WTC11 (cell line): ENCODE data around the gene MRPL24. TPM values are rescaled to one million over a fixed set of nuclear protein-coding genes. Genes with fewer than 3 reads are reported as not detected.

Source experiments
- ATAC-seq: fragments of 200-7000 bp; cut with Tn5 transposase; 2 replicates; pipeline ENCODE4 v1.10.0; 2021; ENCODE audit warnings: mild to moderate bottlenecking, moderate library complexity
- CTCF ChIA-PET: fragments of 300-600 bp; sonication (Branson Sonifier 250); formaldehyde crosslinking; loops from one replicate; lab custom pipeline; 2021; ENCODE audit warnings: antibody characterized with exemption; lab: Charles Lee
- POLR2A ChIA-PET: fragments of 350-600 bp; sonication (Branson Sonifier 250); formaldehyde crosslinking; loops from one replicate; lab custom pipeline; 2021; ENCODE audit warnings: antibody characterized with exemption; lab: Charles Lee
- DNase-seq: peaks from one replicate; pipeline ENCODE4 v3.0.0; 2021; ENCODE audit warnings: low spot score
- H3K27ac Mint-ChIP-seq: 2 replicates; pipeline ENCODE4 v1.8.0; 2021; ENCODE audit warnings: mixed read lengths
- H3K27me3 Mint-ChIP-seq: 2 replicates; pipeline ENCODE4 v1.8.0; 2021; ENCODE audit warnings: low read depth, mild to moderate bottlenecking, moderate library complexity, mixed read lengths
- H3K36me3 Mint-ChIP-seq: 2 replicates; pipeline ENCODE4 v1.8.0; 2021; ENCODE audit warnings: mixed read lengths
- H3K4me1 Mint-ChIP-seq: 2 replicates; pipeline ENCODE4 v1.8.0; 2022; ENCODE audit warnings: mixed read lengths
- H3K4me3 Mint-ChIP-seq: 2 replicates; pipeline ENCODE4 v1.8.0; 2021; ENCODE audit warnings: mild to moderate bottlenecking, moderate library complexity, mixed read lengths
- H3K9me3 Mint-ChIP-seq: 2 replicates; pipeline ENCODE4 v1.8.0; 2021; ENCODE audit warnings: mixed read lengths
- ATF6 ChIP-seq: sonication (generic); formaldehyde crosslinking; IDR thresholded peaks from 2 replicates; pipeline ENCODE4 v1.8.1; 2023; ENCODE audit warnings: mild to moderate bottlenecking, missing genetic modification reagents
- CBFB ChIP-seq: sonication (generic); formaldehyde crosslinking; IDR thresholded peaks from 2 replicates; pipeline ENCODE4 v1.8.1; 2022; ENCODE audit warnings: mild to moderate bottlenecking, low read depth, missing genetic modification reagents
- CREM ChIP-seq: sonication (generic); formaldehyde crosslinking; IDR thresholded peaks from 2 replicates; pipeline ENCODE4 v1.8.1; 2022; ENCODE audit warnings: mild to moderate bottlenecking, missing genetic modification reagents, moderate library complexity
- EMX1 ChIP-seq: fragments of 250-450 bp; sonication (Bioruptor Pico); IDR thresholded peaks from 2 replicates; pipeline ENCODE4 v1.8.0; 2021; ENCODE audit warnings: mild to moderate bottlenecking
- FOXP1 ChIP-seq: sonication (generic); formaldehyde crosslinking; IDR thresholded peaks from 2 replicates; pipeline ENCODE4 v1.8.0; 2022; ENCODE audit warnings: missing genetic modification reagents, mild to moderate bottlenecking, moderate library complexity, borderline replicate concordance
- FOXP4 ChIP-seq: sonication (generic); formaldehyde crosslinking; IDR thresholded peaks from 2 replicates; pipeline ENCODE4 v1.8.0; 2022; ENCODE audit warnings: mild to moderate bottlenecking, missing genetic modification reagents
- GABPB1 ChIP-seq: sonication (generic); formaldehyde crosslinking; IDR thresholded peaks from 2 replicates; pipeline ENCODE4 v1.8.1; 2023; ENCODE audit warnings: mild to moderate bottlenecking, missing genetic modification reagents
- IRF2 ChIP-seq: sonication (generic); formaldehyde crosslinking; IDR thresholded peaks from 2 replicates; pipeline ENCODE4 v1.8.0; 2022; ENCODE audit warnings: low read depth, missing genetic modification reagents, borderline replicate concordance
- JUN ChIP-seq: sonication (generic); formaldehyde crosslinking; IDR thresholded peaks from 2 replicates; pipeline ENCODE4 v1.8.0; 2023; ENCODE audit warnings: mild to moderate bottlenecking, missing genetic modification reagents
- MXD4 ChIP-seq: fragments of 250-450 bp; sonication (Bioruptor Pico); IDR thresholded peaks from 2 replicates; pipeline ENCODE4 v1.8.0; 2021; ENCODE audit warnings: mild to moderate bottlenecking, moderate library complexity, borderline replicate concordance
- NFATC4 ChIP-seq: fragments of 250-450 bp; sonication (Bioruptor Pico); IDR thresholded peaks from 2 replicates; pipeline ENCODE4 v1.9.0; 2021; ENCODE audit warnings: mild to moderate bottlenecking
- NR1H2 ChIP-seq: sonication (generic); formaldehyde crosslinking; IDR thresholded peaks from 2 replicates; pipeline ENCODE4 v1.9.0; 2021; ENCODE audit warnings: mild to moderate bottlenecking, moderate library complexity, missing genetic modification reagents
- OVOL2 ChIP-seq: fragments of 250-450 bp; sonication (Bioruptor Pico); IDR thresholded peaks from 2 replicates; pipeline ENCODE4 v1.9.0; 2021; ENCODE audit warnings: mild to moderate bottlenecking, borderline replicate concordance
- PRRX2 ChIP-seq: fragments of 250-450 bp; sonication (Bioruptor Pico); IDR thresholded peaks from 2 replicates; pipeline ENCODE4 v1.8.0; 2021; ENCODE audit warnings: mild to moderate bottlenecking
- RORB ChIP-seq: fragments of 250-450 bp; sonication (Bioruptor Pico); IDR thresholded peaks from 2 replicates; pipeline ENCODE4 v1.9.0; 2021; ENCODE audit warnings: mild to moderate bottlenecking
- ZBTB43 ChIP-seq: sonication (generic); formaldehyde crosslinking; IDR thresholded peaks from 2 replicates; pipeline ENCODE4 v1.8.1; 2023; ENCODE audit warnings: mild to moderate bottlenecking, missing genetic modification reagents
- ZNF219 ChIP-seq: sonication (generic); formaldehyde crosslinking; IDR thresholded peaks from 2 replicates; pipeline ENCODE4 v1.8.0; 2023; ENCODE audit warnings: missing genetic modification reagents, mild to moderate bottlenecking, borderline replicate concordance
- ZNF317 ChIP-seq: sonication (generic); formaldehyde crosslinking; IDR thresholded peaks from 2 replicates; pipeline ENCODE4 v1.8.1; 2023; ENCODE audit warnings: low read depth, mild to moderate bottlenecking, moderate library complexity, missing genetic modification reagents, borderline replicate concordance
- ZNF416 ChIP-seq: fragments of 250-450 bp; sonication (Bioruptor Pico); IDR thresholded peaks from 2 replicates; pipeline ENCODE4 v1.9.0; 2021; ENCODE audit warnings: mild to moderate bottlenecking, inconsistent platforms
- ZNF423 ChIP-seq: fragments of 250-450 bp; sonication (Bioruptor Pico); IDR thresholded peaks from 2 replicates; pipeline ENCODE4 v2.1.2; 2022; ENCODE audit warnings: mild to moderate bottlenecking, moderate library complexity
- ZNF532 ChIP-seq: fragments of 250-450 bp; sonication (Bioruptor Pico); IDR thresholded peaks from 2 replicates; pipeline ENCODE4 v1.9.0; 2021; ENCODE audit warnings: mild to moderate bottlenecking, borderline replicate concordance
- total RNA-seq: library from RNA; stranded (reverse); gene quantifications from 3 replicates; pipeline ENCODE4 v1.2.3, GENCODE V29; 2021
- TF ChIP-seq, protein P1 (sequence below): sonication (generic); formaldehyde crosslinking; IDR thresholded peaks from 2 replicates; pipeline ENCODE4 v1.8.0; 2022; ENCODE audit warnings: missing genetic modification reagents
- TF ChIP-seq, protein P2 (sequence below): sonication (generic); formaldehyde crosslinking; IDR thresholded peaks from 2 replicates; pipeline ENCODE4 v1.8.1; 2023; ENCODE audit warnings: mild to moderate bottlenecking, missing genetic modification reagents, moderate library complexity

The MRPL24 gene
- total RNA-seq, 1 experiment from 2014 or later = 35.2 TPM

- H3K27ac Mint-ChIP-seq = peak overlapping the region; percentile 96
- peaks cover 7% of the 10 kb centered on the region for H3K36me3 Mint-ChIP-seq
- DNase-seq (peak; percentile 94), ATAC-seq (peak; percentile 45)
- POLR2A ChIA-PET = interaction anchor here (0.5 to 5.4 kb wide), 18 partner anchors 9 to 82 kb away, joined by 3 to 195 read pairs (median 6); partner anchors contain the start of genes HDGF, ISG20L2, METTL25B and MRPL24
- peaks cover 23% of the 10 kb centered on the region for H3K27me3 Mint-ChIP-seq
- peak overlapping the region; percentile 84 for H3K4me3 Mint-ChIP-seq
- CTCF ChIA-PET = interaction anchor here (0.6 to 25.2 kb wide), 46 partner anchors 9 to 249 kb away, joined by 3 to 1553 read pairs (median 6); partner anchors contain the start of genes BCAN, HAPLN2, HDGF and INSRR
- no peaks in the 10 kb centered on the region for H3K9me3 Mint-ChIP-seq
- H3K4me1 Mint-ChIP-seq = peaks cover 62% of the 10 kb centered on the region
- 0 out of 2 replicates have a peak, but pooled peaks have one; percentile 39 for TF ChIP-seq ZNF219 (CRISPR knock-in tag)
- TF ChIP-seq RORB = no peak
- no peak for TF ChIP-seq EMX1 (CRISPR knock-in tag)
- TF ChIP-seq ZNF423 (CRISPR knock-in tag) = peak; percentile 97
- TF ChIP-seq, protein P1, sequence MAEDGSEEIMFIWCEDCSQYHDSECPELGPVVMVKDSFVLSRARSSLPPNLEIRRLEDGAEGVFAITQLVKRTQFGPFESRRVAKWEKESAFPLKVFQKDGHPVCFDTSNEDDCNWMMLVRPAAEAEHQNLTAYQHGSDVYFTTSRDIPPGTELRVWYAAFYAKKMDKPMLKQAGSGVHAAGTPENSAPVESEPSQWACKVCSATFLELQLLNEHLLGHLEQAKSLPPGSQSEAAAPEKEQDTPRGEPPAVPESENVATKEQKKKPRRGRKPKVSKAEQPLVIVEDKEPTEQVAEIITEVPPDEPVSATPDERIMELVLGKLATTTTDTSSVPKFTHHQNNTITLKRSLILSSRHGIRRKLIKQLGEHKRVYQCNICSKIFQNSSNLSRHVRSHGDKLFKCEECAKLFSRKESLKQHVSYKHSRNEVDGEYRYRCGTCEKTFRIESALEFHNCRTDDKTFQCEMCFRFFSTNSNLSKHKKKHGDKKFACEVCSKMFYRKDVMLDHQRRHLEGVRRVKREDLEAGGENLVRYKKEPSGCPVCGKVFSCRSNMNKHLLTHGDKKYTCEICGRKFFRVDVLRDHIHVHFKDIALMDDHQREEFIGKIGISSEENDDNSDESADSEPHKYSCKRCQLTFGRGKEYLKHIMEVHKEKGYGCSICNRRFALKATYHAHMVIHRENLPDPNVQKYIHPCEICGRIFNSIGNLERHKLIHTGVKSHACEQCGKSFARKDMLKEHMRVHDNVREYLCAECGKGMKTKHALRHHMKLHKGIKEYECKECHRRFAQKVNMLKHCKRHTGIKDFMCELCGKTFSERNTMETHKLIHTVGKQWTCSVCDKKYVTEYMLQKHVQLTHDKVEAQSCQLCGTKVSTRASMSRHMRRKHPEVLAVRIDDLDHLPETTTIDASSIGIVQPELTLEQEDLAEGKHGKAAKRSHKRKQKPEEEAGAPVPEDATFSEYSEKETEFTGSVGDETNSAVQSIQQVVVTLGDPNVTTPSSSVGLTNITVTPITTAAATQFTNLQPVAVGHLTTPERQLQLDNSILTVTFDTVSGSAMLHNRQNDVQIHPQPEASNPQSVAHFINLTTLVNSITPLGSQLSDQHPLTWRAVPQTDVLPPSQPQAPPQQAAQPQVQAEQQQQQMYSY = no peak
- 0 out of 2 replicates have a peak, but pooled peaks have one; percentile 36 for TF ChIP-seq PRRX2 (CRISPR knock-in tag)
- TF ChIP-seq ZNF416 (CRISPR knock-in tag) = 0 out of 2 replicates have a peak, but pooled peaks have one; percentile 64
- TF ChIP-seq FOXP1 (CRISPR knock-in tag) = peak; percentile 46; the same call in 1 of the 2 replicates
- TF ChIP-seq IRF2 (CRISPR knock-in tag) = no peak
- TF ChIP-seq MXD4 = no peak
- peak; percentile 21; the same call in 1 of the 2 replicates for TF ChIP-seq CREM (CRISPR knock-in tag)
- no peak for TF ChIP-seq ZNF317 (CRISPR knock-in tag)
- TF ChIP-seq GABPB1 (CRISPR knock-in tag) = no peak
- TF ChIP-seq CBFB (CRISPR knock-in tag) = no peak
- TF ChIP-seq FOXP4 (CRISPR knock-in tag) = peak; percentile 17; the same call in 1 of the 2 replicates
- no peak for TF ChIP-seq NFATC4
- no peak for TF ChIP-seq JUN
- no peak for TF ChIP-seq OVOL2
- TF ChIP-seq, protein P2, sequence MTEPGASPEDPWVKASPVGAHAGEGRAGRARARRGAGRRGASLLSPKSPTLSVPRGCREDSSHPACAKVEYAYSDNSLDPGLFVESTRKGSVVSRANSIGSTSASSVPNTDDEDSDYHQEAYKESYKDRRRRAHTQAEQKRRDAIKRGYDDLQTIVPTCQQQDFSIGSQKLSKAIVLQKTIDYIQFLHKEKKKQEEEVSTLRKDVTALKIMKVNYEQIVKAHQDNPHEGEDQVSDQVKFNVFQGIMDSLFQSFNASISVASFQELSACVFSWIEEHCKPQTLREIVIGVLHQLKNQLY (CRISPR knock-in tag) = no peak
- no peak for TF ChIP-seq ZNF532 (CRISPR knock-in tag)
- no peak for TF ChIP-seq NR1H2 (CRISPR knock-in tag)
- no peak for TF ChIP-seq ATF6
- TF ChIP-seq ZBTB43 (CRISPR knock-in tag) = no peak
These were observed 34.8 kb downstream of the MRPL24 start for GRCh38 chr1:156705918-156706656.
